SK-N-MC (cell line): ENCODE results near the gene LSM3.

ENCODE experiments used
- EZH2 ChIP-seq: fragments of 200-600 bp; sonication (generic); IDR thresholded peaks from one replicate; pipeline ENCODE4 v1.6.1; 2017; ENCODE audit warnings: antibody characterized with exemption
- POLR2AphosphoS5 ChIP-seq: IDR thresholded peaks from 2 replicates; pipeline ENCODE4 v1.6.1; 2012; ENCODE audit warnings: mild to moderate bottlenecking, low read depth, low read length, borderline replicate concordance

DNA sequence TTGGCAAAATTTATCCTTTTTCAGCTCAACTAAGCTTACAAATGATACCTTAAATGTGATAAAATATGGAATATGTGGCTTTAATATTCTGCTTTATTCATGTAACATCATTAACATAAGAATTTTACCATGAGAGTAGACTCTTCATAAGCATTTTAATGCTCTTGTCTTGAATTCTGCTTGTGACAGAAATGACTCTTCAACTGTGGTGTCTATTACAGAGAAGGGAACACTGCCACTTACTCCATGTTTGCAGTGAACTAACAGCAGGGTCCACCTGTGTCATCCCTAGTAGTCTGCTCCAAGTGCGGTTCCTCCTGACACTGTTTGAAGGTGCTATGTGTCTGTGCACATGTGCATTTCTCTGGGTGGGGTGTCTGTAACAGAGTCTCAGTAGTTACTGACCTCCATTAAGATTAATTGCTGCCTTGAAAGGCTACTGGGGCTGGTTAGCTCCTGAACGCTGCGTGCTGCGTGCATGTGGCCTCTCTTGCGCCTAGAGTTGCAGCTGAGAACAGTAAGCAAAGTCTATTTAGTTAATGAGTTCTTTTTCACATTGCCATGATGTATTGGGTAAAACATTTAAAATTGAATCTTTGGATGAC is 8.3 kb downstream of the LSM3 start:
- TF ChIP-seq EZH2, result no peak
- TF ChIP-seq POLR2AphosphoS5, result no peak
